ENCODE measurements around the gene ZDHHC23. TPM values are rescaled to one million over a fixed set of nuclear protein-coding genes. Genes with fewer than 3 reads are reported as not detected.

The ZDHHC23 gene
- total RNA-seq, 1 donor from 2014 or later: 2.4 TPM

GRCh38 chr3:114005481-114005880 is 57.7 kb downstream of the ZDHHC23 start:
- Histone ChIP-seq H4K20me1 (ENCODE audit: low read depth) (no peaks in the 10 kb centered on the region), H3K4me1 (no peaks in the 10 kb centered on the region), H3K9ac (no peak overlapping the region), H3F3A (ENCODE audit: low read depth) (no peaks in the 10 kb centered on the region), H3K4me2 (no peak overlapping the region), H3K36me3 (no peaks in the 10 kb centered on the region), H3K27me3 (no peaks in the 10 kb centered on the region), H3K9me3 (ENCODE audit: low read depth) (no peaks in the 10 kb centered on the region), H3K4me3 (no peak overlapping the region), H2AFZ (replicated peaks) (no peak overlapping the region), H3K79me2 (ENCODE audit: low read depth) (no peaks in the 10 kb centered on the region), H3K27ac (no peak overlapping the region)
- Mint-ChIP-seq H3K4me3 (no peak overlapping the region), H3K27me3 (ENCODE audit: insufficient read depth, low read depth) (no peaks in the 10 kb centered on the region), H3K27ac (no peak overlapping the region), H3K9me3 (peaks cover 4% of the 10 kb centered on the region), H3K4me1 (no peaks in the 10 kb centered on the region), H3K36me3 (peaks cover 15% of the 10 kb centered on the region)
- TF ChIP-seq, protein P1, sequence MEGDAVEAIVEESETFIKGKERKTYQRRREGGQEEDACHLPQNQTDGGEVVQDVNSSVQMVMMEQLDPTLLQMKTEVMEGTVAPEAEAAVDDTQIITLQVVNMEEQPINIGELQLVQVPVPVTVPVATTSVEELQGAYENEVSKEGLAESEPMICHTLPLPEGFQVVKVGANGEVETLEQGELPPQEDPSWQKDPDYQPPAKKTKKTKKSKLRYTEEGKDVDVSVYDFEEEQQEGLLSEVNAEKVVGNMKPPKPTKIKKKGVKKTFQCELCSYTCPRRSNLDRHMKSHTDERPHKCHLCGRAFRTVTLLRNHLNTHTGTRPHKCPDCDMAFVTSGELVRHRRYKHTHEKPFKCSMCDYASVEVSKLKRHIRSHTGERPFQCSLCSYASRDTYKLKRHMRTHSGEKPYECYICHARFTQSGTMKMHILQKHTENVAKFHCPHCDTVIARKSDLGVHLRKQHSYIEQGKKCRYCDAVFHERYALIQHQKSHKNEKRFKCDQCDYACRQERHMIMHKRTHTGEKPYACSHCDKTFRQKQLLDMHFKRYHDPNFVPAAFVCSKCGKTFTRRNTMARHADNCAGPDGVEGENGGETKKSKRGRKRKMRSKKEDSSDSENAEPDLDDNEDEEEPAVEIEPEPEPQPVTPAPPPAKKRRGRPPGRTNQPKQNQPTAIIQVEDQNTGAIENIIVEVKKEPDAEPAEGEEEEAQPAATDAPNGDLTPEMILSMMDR (IDR thresholded peaks at IDR 0.05): no peak
- TF ChIP-seq EZH2phosphoT487 (IDR thresholded peaks at IDR 0.05) (no peak), EZH2 (IDR thresholded peaks at IDR 0.05) (no peak)
- DNase-seq (ENCODE audit: low spot score): no peak

DNA sequence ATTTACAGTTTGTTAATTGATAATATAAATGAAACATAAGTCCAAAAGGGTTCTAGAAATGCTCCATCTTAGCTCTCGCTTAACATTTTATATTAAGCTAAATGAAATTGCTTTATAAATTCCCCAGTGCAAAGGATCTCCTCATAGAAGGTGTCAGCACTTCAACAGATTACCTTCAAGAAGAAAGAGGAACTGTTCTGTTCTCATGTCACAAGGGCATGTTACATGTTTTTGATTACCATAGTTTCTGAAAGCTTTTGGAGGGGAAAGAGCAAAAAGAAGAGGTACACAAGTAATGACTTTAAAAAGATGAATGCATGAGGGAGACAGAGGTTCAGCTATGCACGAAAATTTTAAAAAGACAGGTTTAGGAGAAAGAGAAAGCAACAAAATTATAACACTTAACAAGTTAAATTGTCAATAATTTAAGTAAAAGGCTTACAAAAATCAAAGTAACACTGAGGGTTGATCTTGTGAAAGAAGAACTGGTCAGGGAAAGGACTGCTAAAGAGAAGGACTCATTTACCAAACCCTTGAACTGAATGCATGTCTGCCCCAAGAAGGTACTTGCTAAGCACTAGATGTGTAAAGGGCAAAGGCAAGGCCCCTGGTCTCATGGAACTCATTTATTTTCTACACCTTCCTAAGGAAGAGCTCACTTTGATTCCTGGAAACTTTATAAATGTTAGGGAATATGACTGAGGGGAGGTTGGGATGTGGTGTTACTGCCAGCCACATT is 63.4 kb downstream of the ZDHHC23 start:
- H3K36me3 Mint-ChIP-seq: peaks cover 3% of the 10 kb centered on the region
- Histone ChIP-seq H2AFZ (replicated peaks) (no peak overlapping the region), H3K4me2 (no peak overlapping the region), H3K79me2 (ENCODE audit: low read depth) (no peaks in the 10 kb centered on the region), H3K4me3 (no peak overlapping the region), H3F3A (ENCODE audit: low read depth) (no peaks in the 10 kb centered on the region), H3K9me3 (ENCODE audit: low read depth) (no peaks in the 10 kb centered on the region), H3K4me1 (no peaks in the 10 kb centered on the region), H3K27ac (no peak overlapping the region), H3K36me3 (no peaks in the 10 kb centered on the region), H4K20me1 (ENCODE audit: low read depth) (no peaks in the 10 kb centered on the region), H3K27me3 (no peaks in the 10 kb centered on the region), H3K9ac (no peak overlapping the region)
- no peak for DNase-seq (ENCODE audit: low spot score)
- TF ChIP-seq EZH2phosphoT487 (IDR thresholded peaks at IDR 0.05) (no peak), EZH2 (IDR thresholded peaks at IDR 0.05) (no peak)
- TF ChIP-seq, protein P1 (IDR thresholded peaks at IDR 0.05): no peak
- no peaks in the 10 kb centered on the region for H3K9me3 Mint-ChIP-seq
- no peak overlapping the region for H3K27ac Mint-ChIP-seq
- H3K4me3 Mint-ChIP-seq: no peak overlapping the region
- no peaks in the 10 kb centered on the region for H3K4me1 Mint-ChIP-seq
- H3K27me3 Mint-ChIP-seq (ENCODE audit: insufficient read depth, low read depth): no peaks in the 10 kb centered on the region

Other genes with a start within 250 kb of the ZDHHC23 start
- gene NAA50, start 201.8 kb upstream of the ZDHHC23 start, total RNA-seq (ENCODE audit: low replicate concordance): 191 and 208 TPM in 2 replicates
- 90.7 and 115 TPM in 2 replicates for gene ATP6V1A, start 201.0 kb upstream of the ZDHHC23 start, total RNA-seq (ENCODE audit: low replicate concordance)
- gene GRAMD1C, start 109.2 kb upstream of the ZDHHC23 start, total RNA-seq (ENCODE audit: low replicate concordance): 10.7 and 12.2 TPM in 2 replicates
- gene CCDC191, start 108.5 kb downstream of the ZDHHC23 start, total RNA-seq (ENCODE audit: low replicate concordance): 4.9 and 6.4 TPM in 2 replicates
- gene QTRT2, start 108.7 kb downstream of the ZDHHC23 start, total RNA-seq (ENCODE audit: low replicate concordance): 28.2 and 32.1 TPM in 2 replicates
- not detected in 2 replicates for gene DRD3, start 231.0 kb downstream of the ZDHHC23 start, total RNA-seq (ENCODE audit: low replicate concordance)

Data from neural progenitor cell (in vitro differentiated cells).